MG63 (cell line): ENCODE measurements around the gene MAP3K5. TPM values are rescaled to one million over a fixed set of nuclear protein-coding genes. Genes with fewer than 3 reads are reported as not detected.

Source experiments
- DNase-seq: peaks from one replicate; pipeline ENCODE4 v3.0.0-alpha.2; 2020
- H3K27me3 ChIP-seq: fragments of 250-450 bp; sonication (Bioruptor Pico); 2 replicates; pipeline ENCODE4 v1.5.1; 2020; ENCODE audit warnings: mild to moderate bottlenecking, moderate library complexity
- H3K36me3 ChIP-seq: fragments of 250-450 bp; sonication (Bioruptor Pico); 2 replicates; pipeline ENCODE4 v1.5.1; 2020; ENCODE audit warnings: mild to moderate bottlenecking, moderate library complexity
- H3K4me3 ChIP-seq: fragments of 250-450 bp; sonication (Bioruptor Pico); 2 replicates; pipeline ENCODE4 v1.5.1; 2020; ENCODE audit warnings: mild to moderate bottlenecking, moderate library complexity
- H3K9me3 ChIP-seq: fragments of 250-450 bp; sonication (Bioruptor Pico); 2 replicates; pipeline ENCODE4 v1.5.1; 2020; ENCODE audit warnings: mild to moderate bottlenecking, moderate library complexity
- total RNA-seq: library from RNA; depleted of rRNA; stranded (reverse); fragments of >200 nt; shearing (Covaris generic); gene quantifications from 2 replicates; pipeline ENCODE4 v1.2.3, GENCODE V29; 2014; ENCODE audit warnings: low replicate concordance

The MAP3K5 gene
- total RNA-seq, 1 experiment from 2014 or later, result 5.7 TPM

DNA sequence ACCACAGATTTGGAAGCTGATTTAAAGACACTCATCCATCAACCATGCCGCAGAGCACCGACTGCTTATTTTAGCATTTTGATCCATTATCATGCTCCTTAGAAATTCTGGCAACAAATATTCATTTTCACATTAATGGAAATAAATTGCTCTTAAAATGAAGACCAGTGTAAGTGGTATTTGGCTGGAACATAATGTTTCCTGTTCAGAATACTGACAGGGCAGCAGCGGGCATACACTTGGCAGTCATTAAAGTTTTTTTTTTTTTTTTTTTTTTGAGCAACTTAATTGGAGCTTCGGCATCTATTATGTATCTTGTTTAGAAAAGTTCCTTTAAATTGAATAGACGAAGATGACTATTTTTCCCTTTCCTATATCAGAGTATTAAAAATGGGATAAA, 47.4 kb downstream of the MAP3K5 start:
- Histone ChIP-seq H3K27me3 (no peaks in the 10 kb centered on the region), H3K36me3 (no peaks in the 10 kb centered on the region), H3K9me3 (no peaks in the 10 kb centered on the region; the same call in 1 of the 2 replicates), H3K4me3 (no peak overlapping the region)
- DNase-seq, result no peak

DNA sequence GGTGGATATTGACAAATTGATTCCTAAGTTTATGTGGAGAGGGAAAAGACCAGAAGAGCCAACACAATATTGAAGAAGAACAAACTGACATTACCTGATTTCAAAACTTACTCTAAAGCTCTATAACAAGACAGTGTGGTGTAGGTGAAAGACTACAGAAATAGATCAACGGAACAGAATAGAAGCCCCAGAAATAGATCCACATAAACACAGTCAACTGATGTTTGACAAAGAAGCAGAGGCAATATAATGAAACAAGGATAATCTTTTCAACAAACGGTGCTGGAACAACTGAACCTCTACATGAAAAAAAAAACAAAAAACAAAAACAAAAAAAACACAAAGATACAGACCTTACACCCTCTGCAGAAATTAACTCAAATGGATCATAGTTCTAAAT, 50.2 kb downstream of the MAP3K5 start:
- H3K27me3 ChIP-seq, result no peaks in the 10 kb centered on the region
- H3K4me3 ChIP-seq, result no peak overlapping the region
- DNase-seq, result no peak
- H3K36me3 ChIP-seq, result no peaks in the 10 kb centered on the region
- no peaks in the 10 kb centered on the region; the same call in 1 of the 2 replicates for H3K9me3 ChIP-seq

DNA sequence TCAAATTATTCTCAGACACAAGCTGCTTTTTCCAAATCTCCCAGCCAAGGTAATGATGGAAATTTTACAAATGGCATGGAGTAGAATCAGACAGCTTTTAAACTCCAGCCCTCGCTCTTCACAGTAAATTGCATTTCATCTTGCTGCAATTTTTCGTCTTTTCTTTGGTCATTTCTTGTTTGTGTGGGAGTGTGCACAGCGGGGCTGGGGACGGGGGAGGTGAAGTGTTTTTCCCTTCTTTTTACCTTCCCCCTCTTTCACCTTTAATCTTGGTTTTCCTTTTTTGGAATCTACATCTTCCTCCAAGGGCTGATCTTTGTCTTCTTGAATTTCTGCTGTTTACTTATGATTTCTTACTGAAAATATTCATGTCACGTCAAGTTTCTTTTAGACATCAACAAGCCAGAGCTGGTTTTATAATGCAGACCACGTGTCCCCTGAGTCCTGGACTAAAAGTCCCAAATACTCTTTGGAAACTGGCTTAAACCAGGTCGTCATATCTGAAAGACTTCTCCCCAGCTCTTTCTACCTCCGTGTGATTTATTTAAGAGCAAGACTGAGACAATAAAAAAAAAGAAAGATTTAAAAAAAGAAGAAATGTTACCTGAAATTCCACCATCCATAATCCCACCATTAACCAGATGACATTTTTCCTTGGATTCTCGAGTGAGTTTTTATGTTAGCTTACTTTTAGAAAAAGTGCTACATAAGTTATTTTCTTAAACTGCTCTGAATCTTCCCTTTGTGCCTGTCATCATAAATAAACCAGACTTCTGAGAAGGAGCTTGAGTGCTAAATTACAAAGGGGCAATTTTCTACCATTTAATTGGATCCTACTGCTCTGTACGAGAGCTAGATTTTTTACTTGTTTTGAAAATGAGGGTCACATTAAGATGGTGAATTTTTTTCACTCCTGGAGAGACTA, 52.0 kb downstream of the MAP3K5 start:
- Histone ChIP-seq H3K4me3 (no peak overlapping the region), H3K9me3 (no peaks in the 10 kb centered on the region; the same call in 1 of the 2 replicates), H3K27me3 (no peaks in the 10 kb centered on the region), H3K36me3 (no peaks in the 10 kb centered on the region)
- no peak for DNase-seq

GRCh38 chr6:136739501-136739900, 52.8 kb downstream of the MAP3K5 start:
- H3K9me3 ChIP-seq, result no peaks in the 10 kb centered on the region; the same call in 1 of the 2 replicates
- H3K27me3 ChIP-seq, result no peaks in the 10 kb centered on the region
- H3K36me3 ChIP-seq, result no peaks in the 10 kb centered on the region
- H3K4me3 ChIP-seq, result no peak overlapping the region
- no peak for DNase-seq

DNA sequence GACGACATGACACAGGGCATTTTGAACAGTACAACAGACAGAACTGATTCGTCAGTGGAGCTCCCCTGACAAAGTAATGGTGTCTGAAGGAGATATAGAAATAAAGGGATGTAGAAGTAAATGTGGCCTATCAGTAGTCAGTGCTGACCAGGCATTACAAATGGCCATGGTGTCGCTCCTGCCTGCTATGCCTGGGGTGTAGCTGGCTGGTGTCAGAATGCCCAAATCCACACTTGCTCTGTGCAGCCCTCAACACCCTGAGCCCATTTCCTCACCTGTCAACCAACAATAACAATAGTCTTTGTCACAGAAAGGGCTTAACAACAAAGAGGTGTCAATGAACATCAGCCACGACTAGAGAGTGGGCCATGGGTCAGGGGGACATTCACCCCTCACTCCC, 53.2 kb downstream of the MAP3K5 start:
- no peaks in the 10 kb centered on the region for H3K36me3 ChIP-seq
- H3K9me3 ChIP-seq, result no peaks in the 10 kb centered on the region; the same call in 1 of the 2 replicates
- no peaks in the 10 kb centered on the region for H3K27me3 ChIP-seq
- DNase-seq, result no peak
- H3K4me3 ChIP-seq, result no peak overlapping the region

DNA sequence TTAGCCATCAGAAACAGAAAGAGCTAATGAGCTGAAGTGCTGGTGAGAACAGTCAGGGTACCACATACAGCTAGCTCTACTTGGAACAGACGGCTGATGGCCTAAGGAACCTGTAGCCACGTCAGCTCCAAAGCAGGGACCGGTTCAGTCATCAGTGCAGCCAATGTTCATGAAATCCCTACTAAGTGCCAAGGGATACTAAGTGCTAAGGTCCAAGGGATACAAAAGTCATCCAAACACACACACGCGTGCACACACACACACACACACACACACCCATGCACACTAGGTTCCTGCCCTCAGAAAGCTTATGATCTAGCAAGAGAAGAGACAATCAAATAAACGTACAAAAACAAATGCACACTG, 53.6 kb downstream of the MAP3K5 start:
- Histone ChIP-seq H3K9me3 (no peaks in the 10 kb centered on the region; the same call in 1 of the 2 replicates), H3K27me3 (no peaks in the 10 kb centered on the region), H3K4me3 (no peak overlapping the region), H3K36me3 (no peaks in the 10 kb centered on the region)
- DNase-seq, result no peak

GRCh38 chr6:136737871-136738691, 54.2 kb downstream of the MAP3K5 start:
- Histone ChIP-seq H3K4me3 (no peak overlapping the region), H3K27me3 (no peaks in the 10 kb centered on the region), H3K36me3 (no peaks in the 10 kb centered on the region), H3K9me3 (no peaks in the 10 kb centered on the region)
- no peak for DNase-seq

- H3K27me3 ChIP-seq, result no peaks in the 10 kb centered on the region
- no peaks in the 10 kb centered on the region for H3K36me3 ChIP-seq
- no peaks in the 10 kb centered on the region for H3K9me3 ChIP-seq
- no peak for DNase-seq
- H3K4me3 ChIP-seq, result no peak overlapping the region
Observed at GRCh38 chr6:136737374-136737844, 54.9 kb downstream of the MAP3K5 start.

DNA sequence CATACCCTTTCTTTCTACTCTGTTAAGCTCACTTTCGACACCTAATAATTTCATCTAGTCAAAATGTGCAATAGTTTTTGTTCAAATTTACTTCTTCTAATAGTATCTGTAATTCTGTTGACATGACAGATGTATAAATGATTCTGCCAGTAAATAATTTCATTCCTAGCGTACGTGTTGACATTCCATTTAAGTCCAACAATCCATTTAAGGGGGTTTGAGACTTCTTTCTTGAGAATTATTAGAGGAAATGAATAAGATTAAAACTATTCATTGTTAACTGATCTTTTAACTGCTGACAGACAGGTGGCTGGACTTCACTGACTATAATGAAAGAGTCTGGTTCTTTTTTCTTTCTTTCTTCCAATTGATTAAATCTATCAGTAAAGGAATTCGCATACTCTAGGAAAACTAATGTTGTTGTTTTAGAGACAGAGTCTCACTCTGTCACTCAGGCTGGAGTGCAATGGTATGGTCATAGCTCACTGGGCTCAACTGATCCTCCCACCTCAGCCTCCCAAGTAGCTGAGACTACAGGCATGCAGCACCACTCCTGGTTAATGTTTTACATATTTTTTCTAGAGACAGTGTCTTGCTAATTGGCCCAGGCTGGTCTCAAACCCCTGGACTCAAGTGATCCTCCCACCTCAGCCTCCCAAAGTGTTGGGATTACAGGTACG, 55.9 kb downstream of the MAP3K5 start:
- DNase-seq, result no peak
- Histone ChIP-seq H3K36me3 (no peaks in the 10 kb centered on the region), H3K9me3 (no peaks in the 10 kb centered on the region)

DNA sequence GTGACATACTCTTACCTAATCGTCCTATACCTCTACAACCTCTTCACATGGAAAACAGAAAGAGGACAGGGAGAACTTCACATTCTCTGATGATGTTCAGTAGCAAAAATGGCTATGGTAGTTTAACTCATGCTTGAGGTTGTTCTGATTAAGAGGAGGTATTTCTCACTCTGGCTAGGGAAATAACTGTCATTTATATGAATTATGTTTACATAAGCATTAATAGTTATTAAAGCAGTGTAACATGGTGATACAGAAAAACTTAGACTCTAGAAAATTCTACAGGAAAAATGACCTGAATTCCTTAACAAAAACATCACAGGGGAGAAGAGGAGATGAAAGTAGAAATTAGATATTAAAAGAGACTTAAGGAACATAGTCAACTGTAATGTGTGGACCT, 57.3 kb downstream of the MAP3K5 start:
- DNase-seq, result no peak
- Histone ChIP-seq H3K36me3 (no peaks in the 10 kb centered on the region), H3K9me3 (no peaks in the 10 kb centered on the region), H3K27me3 (no peaks in the 10 kb centered on the region), H3K4me3 (no peak overlapping the region)

More for the DNA sequence above, 55.9 kb downstream of the MAP3K5 start:
- H3K27me3 ChIP-seq, result no peaks in the 10 kb centered on the region
- no peak overlapping the region for H3K4me3 ChIP-seq

DNA sequence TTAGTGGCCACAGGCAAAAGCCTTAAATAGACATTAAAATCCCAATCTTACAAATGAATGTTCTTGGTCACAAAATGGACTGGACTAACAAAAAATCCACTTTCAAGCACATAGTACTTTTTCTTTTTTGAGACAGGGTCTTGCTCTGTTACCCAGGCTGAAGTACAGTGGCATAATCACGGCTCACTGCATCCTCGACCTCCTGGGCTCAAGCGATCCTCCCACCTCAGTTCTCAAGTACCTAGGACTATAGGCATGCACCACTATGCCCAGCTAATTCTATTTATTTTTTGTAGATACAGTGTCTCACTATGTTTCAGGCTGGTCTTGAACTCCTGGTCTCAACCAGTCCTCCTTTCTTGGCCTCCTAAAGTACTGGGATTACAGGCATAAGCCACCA, 59.4 kb downstream of the MAP3K5 start:
- DNase-seq, result no peak
- Histone ChIP-seq H3K9me3 (no peaks in the 10 kb centered on the region), H3K36me3 (no peaks in the 10 kb centered on the region), H3K27me3 (no peaks in the 10 kb centered on the region), H3K4me3 (no peak overlapping the region)

- no peaks in the 10 kb centered on the region for H3K27me3 ChIP-seq
- H3K4me3 ChIP-seq, result no peak overlapping the region
- no peaks in the 10 kb centered on the region for H3K9me3 ChIP-seq
- DNase-seq, result no peak
- H3K36me3 ChIP-seq, result no peaks in the 10 kb centered on the region
Observed at GRCh38 chr6:136729832-136730231, 62.4 kb downstream of the MAP3K5 start.

DNA sequence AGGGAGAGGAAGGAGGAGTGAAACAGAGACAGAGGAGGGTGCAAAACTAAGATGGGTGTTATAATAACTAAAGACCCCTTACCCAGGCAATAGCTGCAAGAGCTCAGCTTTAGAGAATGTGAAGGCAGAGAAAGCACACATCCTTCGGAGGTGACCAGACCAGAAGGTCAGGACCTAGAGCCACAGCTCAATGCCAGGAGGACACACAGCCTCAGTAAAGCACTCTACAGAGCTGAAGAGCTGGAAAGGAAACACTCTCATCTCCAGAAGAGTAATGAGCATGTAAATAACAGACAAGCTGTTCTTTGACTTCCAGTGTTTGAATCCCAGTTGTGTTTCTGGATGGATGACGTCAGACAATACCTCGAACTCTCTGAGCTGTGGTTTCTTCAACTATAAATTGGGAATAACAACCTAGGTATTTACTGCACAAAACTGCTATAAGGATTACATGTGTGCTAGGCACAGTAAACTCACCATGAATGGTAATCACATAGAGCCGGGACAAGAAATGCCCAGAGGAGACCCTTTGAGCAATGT, 63.2 kb downstream of the MAP3K5 start:
- H3K36me3 ChIP-seq, result no peaks in the 10 kb centered on the region
- no peaks in the 10 kb centered on the region for H3K27me3 ChIP-seq
- H3K9me3 ChIP-seq, result no peaks in the 10 kb centered on the region
- no peak for DNase-seq
- no peak overlapping the region for H3K4me3 ChIP-seq

DNA sequence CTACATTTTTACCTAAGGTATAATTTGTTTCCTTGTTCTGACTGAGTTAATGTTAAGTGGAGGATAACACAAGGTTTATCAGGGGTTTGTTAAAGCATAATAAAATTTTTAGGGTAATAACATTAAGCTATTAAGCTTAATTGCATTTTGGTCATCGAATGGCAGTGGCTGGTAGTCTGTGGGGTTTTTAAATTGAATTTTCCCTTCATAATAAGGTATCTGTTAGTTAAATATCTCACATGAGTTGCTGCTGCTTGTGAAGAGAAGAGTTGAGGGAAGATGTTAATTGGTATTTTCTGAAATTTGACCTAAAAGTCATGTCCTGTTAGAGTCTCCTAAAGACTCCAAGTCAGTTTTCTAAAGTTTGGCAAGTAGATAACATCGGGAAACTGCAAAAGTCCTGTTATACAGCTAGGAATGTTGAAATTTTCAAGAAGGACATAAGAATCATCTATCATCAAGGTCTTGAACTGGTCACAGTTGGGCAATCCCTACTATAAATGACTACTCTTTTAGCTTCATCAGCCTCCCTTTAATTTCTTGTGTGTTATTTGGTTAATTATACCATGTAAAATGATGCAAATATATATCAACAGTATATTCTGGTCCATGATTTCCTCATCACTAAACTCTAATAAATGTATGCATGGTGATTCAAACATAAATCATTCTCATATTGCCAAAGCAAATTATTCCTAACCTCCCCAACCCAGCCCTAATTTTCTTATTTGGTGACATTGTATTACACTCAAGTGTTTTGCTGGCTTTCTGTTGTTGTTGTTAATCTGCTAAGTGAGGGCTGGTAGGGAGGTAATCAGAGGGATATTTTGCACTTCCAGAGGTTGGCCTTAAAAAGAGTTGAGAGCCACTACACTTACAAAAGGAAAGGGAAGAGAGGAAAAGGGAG, 64.0 kb downstream of the MAP3K5 start:
- no peak for DNase-seq
- Histone ChIP-seq H3K4me3 (no peak overlapping the region), H3K9me3 (no peaks in the 10 kb centered on the region), H3K27me3 (no peaks in the 10 kb centered on the region), H3K36me3 (no peaks in the 10 kb centered on the region)

GRCh38 chr6:136726837-136727557, 65.3 kb downstream of the MAP3K5 start:
- no peak for DNase-seq
- Histone ChIP-seq H3K36me3 (no peaks in the 10 kb centered on the region), H3K4me3 (no peak overlapping the region), H3K9me3 (no peaks in the 10 kb centered on the region), H3K27me3 (no peaks in the 10 kb centered on the region)
